ENCODE data around the gene PXMP4.
A peak's percentile ranks its signal among the peaks of the same experiment; 100 is the strongest.
"Not testable (repeated sequence)": the region's sequence is repeated elsewhere in the genome, so short reads cannot be mapped to it uniquely, and the experiment has no call there.

The PXMP4 gene

DNA sequence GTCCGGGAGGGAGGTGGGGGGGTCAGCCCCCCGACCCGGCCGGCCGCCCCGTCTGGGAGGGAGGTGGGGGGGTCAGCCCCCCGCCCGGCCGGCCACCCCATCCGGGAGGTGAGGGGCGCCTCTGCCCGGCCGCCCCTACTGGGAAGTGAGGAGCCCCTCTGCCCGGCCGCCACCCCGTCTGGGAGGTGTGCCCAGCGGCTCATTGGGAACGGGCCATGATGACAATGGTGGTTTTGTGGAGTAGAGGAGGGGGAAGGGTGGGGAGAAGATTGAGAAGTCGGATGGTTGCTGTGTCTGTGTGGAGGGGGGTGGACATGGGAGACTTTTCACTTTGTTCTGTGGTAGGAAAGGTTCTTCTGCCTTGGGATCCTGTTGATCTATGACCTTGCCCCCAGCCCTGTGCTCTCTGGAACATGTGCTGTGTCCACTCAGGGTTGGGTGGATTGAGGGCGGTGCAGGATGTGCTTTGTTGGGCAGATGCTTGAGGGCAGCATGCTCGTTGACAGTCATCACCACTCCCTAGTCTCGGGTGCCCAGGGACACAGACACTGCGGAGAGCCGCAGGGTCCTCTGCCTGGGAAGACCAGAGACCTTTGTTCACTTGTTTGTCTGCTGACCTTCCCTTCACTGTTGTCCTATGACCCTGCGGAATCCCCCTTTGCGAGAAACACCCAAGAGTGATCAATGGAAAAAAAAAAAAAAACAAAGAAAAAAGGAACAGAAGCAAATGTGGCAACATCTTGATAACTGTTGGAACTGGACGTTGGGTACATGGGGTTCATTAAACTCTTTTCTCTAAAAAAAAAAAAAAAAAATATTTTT lies 18.3 kb downstream of the PXMP4 start:
- DNase-seq, result no peak

DNA sequence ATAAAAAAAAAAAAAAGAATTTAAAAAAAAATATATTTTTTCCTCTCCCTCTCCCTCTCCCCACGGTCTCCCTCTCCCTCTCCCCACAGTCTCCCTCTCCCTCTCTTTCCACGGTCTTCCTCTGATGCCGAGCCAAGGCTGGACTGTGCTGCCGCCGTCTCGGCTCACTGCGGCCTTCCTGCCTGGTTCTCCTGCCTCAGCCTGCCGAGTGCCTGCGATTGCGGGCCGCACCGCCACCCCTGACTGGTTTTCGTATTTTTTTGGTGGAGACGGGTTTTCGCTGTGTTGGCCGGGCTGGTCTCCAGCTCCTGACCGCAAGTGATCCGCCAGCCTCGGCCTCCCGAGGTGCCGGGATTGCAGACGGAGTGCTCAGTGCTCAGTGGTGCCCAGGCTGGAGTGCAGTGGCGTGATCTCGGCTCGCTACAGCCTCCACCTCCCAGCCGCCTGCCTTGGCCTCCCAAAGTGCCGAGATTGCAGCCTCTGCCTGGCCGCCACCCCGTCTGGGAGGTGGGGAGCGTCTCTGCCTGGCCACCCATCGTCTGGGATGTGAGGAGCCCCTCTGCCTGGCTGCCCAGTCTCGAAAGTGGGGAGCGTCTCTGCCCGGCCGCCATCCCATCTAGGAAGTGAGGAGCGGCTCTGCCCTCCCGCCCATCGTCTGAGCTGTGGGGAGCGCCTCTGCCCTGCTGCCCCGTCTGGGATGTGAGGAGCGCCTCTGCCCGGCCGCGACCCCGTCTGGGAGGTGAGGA lies 19.2 kb downstream of the PXMP4 start:
- not testable (repeated sequence) for DNase-seq

DNA sequence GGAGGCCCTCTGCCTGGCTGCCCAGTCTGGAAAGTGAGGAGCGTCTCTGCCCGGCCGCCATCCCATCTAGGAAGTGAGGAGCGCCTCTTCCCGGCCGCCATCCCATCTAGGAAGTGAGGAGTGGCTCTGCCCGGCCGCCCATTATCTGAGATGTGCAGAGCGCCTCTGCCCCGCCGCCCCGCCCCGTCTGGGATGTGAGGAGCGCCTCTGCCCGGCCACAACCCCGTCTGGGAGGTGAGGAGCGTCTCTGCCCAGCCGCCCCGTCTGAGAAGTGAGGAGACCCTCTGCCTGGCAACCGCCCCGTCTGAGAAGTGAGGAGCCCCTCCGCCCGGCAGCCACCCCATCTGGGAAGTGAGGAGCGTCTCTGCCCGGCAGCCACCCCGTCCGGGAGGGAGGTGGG lies 21.1 kb downstream of the PXMP4 start:
- not testable (repeated sequence) for DNase-seq

DNA sequence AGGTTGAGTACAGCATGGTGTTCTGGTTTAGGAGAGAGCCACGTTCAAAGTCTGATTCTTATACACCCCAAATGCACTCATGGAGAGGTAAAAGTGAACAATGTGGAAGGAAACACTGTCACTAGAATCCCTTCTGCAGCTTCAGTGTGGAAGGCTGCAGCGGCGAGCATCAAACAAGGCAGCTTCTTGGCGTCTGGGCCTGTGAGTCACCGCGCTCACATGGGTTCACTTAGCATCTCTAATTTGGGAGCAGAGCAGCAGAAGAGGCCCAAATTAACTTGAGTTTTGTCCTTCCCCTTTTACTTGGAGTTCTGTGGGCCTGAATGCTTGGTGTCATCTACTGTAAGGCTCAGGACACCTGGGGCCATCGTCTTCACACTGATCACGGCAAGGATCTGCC lies 23.0 kb downstream of the PXMP4 start:
- DNase-seq, result no peak

DNA sequence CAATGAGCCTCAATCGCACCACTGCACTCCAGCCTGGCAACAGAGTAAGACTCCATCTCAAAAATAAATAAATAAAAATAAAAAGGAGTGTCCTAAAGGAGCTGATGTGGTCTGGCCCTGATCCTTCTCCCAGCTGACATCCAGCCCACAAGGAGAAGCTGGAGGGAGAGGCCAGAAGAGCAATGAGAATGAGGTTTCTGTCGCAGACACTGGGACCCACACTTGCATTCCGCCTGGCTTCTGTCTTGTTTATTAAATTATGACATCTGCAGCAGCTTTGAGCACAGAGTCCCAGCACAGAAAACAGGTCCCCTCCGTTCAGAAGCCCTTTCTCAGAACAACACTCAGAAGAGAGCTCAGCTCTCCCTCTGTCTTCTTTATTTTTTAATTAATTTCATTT lies 23.7 kb downstream of the PXMP4 start:
- DNase-seq, result no peak

DNA sequence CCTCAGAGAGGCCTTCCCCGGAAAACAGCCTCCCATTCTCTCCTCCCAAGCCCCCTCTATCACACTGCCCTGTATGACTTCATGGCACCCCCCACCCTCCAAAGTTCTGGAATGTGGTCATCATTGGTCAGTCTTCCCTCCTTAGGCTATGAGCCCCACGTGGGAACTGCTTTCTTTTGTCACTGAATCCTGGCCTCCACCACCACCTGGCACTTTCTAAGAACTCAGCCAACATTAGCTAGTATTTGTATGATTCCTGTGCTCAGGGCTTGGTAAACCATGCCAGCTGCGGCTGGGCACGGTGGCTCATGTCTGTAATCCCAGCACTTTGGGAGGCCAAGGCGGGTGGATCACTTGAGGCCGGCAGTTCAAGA lies 25.5 kb downstream of the PXMP4 start:
- no peak for DNase-seq

DNA sequence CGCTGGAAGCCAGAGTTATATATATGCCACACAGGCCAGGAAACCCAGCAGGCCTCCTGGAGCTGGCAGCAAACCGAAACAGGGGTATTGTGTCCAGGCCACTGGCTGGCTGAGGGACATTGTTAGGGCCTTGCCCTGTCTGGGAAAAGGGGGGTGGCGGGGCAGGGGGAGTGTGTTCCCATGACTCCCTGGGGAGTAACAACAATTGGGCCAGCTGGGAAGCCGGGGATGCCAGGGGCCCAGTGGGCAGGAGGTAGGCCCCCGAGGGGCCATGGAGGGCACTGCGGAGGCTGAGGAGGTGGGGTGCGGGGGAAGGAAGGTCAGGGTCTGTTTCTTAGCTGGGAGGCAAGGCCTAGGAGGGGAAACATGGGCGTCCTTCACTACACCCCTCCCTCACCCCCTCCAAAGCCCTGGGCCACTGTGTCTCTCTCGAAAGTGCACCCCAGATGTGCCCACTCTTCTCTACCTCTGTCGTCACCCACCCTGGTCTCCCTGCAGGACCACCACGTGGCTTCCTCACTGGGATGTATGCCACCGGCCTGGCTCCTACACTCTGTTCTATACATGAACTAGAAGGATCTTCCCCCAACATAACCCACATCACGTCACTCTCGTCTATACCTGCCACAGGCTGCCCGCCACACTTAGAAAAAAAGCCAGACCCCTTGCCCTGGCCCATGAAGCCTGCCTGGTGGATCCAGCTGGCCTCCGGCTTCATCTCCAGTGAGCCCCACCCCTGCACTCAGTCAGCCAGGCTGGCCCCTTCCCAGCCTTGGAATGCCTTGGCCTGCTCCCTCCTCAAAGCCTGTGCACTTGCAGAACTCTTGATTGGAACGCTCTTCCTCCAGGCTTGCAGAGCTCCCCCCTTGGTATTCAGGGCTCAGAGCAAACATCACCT lies 26.1 kb downstream of the PXMP4 start:
- DNase-seq, result no peak

DNA sequence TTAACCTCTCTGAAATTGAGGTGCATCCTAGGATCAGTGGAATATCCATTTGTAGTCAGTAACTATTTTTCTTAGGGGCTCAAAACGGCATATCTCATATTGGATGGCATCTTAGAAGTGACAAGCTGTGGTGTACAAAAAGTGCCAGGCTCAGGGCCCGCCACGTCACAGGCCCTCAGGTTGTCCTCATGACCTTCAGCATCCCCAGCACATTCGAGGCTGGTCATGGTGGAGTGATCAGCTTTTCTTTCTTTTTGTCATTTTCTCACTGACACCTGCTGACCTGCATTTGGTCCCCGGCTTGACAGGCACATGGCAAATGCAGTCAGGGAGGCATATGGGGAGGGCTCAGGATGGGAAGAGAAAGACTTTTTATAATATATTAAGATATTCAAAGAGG lies 26.8 kb downstream of the PXMP4 start:
- no peak for DNase-seq

DNA sequence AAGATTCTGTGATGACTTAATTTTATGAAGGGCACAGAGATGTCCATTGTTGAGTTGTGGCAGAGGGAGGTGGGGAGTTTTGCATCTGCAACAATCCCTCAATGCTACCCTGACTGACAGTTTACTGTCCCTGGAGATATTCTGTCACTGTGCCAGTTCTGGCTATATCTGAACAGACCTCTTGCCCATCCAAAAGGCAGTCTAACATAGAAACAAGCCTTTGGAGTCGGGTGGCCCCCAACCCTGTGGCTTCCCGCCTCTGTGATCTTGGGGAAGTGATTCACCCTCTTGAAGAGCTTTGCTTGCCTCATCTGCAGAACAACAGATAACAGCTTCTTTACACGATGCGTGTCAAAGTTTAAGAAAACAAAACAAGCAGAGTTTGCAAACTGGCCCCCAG lies 30.1 kb downstream of the PXMP4 start:
- DNase-seq, result peak; percentile 80

DNA sequence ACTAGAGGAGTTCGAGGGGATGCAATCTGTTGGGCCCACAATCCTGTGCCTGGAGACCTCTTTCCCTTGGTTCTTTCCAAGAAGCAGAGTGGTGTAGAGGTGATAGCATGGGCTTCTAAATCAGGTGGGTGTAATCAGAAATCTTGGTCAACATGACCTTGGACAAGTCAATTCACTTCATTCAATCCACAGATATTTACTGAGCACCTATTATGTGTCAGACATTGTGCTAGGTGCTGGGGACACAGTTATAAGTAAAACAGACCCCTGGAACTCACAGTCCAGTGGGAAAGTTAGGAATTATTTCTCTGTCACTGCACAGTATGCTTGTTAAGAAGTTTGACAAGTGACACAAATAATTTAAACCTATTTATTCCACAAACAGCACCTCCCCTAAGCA lies 30.6 kb downstream of the PXMP4 start:
- DNase-seq, result no peak

DNA sequence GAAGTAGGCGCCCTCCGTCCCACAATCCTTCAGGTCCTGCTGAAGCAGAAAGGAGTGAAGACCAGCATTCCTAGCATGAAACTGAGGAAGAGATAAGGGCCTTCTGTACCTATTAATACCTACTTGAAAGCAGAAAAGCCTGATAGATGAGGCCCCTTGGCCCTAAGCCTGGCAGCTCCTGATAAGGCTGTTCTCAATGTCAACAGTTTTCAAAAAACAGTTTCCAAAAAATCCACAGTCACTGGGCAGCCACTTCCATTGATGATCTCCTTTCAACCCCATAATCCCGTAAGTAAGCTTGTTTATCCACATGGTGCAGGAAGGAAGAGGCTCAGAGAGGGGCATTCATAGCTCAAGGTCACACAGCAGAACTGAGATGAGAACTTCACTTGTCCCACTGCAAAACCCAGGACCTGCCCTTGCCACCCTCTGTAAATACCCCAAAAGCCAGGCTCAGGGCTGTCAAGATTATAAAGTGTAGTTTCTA lies 31.1 kb downstream of the PXMP4 start:
- no peak for DNase-seq

DNA sequence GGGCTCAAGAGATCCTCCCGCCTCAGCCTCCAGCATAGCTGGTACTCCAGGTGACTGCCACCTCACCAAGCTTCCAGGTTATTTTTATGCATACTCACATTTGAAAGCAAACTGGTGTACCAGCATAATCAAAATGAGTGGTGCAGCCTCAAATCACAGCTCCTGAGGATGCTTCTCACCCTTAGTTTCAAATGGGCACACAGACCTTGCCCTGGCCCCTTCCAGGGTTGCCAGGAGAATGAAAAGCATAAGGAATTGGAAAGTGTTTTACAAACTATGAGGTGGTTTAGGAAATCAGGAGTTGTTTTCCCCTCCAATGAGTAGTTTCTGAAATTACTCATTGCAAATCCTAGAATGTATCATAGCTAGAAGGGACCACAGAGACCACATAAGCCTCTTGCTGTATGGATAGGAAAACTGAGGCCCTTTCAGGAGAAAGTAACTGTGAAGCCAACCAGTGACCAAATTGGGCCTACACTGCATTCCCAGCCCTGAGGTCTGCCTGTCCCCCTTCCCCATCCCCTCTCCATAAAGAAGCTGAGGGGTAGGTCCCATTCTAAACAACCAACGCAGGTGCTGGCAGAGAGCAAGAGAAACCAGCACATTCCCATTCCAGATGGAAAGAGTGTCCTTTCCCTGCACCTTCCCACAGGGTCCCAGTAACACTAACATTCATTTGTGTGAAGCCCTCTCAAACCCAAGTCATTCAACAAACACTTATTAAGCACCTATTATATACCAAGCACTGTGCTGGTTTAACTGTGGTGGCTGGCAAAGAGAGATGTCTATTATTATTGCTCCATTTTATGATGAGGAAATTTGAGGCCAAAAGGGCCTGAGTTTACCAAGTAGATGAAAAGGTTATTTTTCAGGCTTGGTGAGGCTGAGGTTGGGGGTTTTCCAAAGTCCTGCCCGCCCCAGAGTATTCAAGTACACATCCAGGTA lies 31.8 kb downstream of the PXMP4 start:
- DNase-seq, result no peak

DNA sequence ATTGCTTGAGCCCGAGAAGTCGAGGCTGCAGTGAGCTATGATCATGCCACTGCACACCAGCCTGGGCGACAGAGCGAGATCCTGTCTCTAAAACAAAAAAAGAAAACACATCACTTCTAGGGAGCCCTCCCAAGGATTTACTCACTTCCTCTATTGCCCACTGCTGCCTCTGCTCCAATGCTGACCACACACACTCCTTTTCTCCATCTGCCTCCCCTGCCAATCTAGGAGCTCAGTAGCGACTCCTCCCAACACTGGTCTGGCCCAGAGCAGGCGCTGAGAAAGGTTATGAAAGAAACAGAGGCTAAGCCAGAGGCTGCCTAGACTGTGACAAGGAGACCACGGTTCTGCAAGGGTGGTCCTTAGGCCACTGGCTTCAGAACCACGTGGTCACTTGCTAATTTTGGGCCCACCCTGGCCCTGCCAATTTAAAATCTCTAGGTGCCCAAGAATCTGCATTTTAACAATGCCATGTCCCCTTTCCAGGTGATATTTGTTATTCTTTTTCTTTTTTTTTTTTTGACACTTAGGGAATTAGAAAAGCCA lies 32.7 kb downstream of the PXMP4 start:
- DNase-seq, result no peak

DNA sequence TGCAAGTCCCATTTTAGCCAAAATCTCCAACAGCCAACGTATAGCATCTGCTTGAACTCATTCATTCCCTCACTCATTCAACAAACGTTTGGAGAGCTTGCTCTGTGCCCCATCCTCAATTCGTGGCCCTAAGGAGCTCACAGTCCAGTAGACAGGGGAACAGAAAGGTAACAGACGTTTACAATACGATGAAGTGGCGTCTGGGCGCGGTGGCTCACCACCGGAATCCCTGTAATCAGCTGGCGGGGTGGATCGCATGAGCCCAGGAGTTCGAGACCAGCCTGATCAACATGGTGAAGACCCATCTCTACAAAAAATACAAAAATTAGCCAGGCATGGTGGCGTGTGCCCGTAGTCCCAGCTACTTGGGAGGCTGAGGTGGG lies 33.1 kb downstream of the PXMP4 start:
- DNase-seq, result no peak

DNA sequence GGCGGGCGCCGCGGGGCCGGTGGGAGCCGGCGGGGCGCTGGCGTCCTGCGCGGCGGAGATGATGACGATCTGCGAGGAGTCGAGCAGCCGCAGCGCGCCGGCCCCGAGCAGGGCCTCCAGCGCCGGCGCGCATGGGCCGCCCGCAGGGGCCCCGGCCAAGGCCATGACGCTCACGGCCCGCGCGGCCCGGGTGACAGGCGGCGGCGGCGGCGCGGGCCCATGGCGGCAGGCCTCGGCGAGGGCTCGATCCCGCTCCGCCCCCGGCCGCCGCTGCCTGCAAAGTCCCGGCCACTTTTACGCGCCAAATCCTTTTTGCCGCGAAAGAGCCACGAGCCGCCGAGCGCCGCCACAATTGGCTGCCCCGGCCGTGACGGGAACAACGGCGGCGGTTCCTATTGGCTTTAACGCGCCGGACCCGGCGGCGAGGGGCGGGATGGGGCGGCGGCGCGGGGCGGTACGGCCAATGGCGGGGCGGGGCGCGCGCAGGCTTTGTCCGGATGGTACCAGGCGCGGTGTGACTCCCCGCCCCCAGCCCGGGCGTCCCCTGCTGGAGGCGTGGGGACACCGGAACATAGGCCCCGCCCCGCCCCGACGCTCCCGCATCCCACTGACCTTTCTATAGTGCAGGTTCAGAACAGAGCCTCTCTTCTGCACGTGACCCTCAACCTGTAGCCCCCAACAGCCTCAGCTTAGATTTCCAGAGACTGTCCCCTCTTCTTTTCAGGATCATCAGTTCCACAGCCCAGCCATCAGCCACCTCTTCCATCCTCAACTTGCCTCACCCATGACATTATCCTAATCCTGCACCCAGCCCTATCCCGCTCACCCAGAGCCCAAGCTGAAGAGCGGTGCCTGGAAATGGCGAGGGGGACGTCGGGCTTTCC lies 33.8 kb downstream of the PXMP4 start, which contains the start of gene E2F1:
Gene E2F1 (minus strand): TSS at position 286 of the 884 bp plus-strand sequence. CDS start 121 bp downstream, at position 165.
- DNase-seq, result peak; percentile 97

DNA sequence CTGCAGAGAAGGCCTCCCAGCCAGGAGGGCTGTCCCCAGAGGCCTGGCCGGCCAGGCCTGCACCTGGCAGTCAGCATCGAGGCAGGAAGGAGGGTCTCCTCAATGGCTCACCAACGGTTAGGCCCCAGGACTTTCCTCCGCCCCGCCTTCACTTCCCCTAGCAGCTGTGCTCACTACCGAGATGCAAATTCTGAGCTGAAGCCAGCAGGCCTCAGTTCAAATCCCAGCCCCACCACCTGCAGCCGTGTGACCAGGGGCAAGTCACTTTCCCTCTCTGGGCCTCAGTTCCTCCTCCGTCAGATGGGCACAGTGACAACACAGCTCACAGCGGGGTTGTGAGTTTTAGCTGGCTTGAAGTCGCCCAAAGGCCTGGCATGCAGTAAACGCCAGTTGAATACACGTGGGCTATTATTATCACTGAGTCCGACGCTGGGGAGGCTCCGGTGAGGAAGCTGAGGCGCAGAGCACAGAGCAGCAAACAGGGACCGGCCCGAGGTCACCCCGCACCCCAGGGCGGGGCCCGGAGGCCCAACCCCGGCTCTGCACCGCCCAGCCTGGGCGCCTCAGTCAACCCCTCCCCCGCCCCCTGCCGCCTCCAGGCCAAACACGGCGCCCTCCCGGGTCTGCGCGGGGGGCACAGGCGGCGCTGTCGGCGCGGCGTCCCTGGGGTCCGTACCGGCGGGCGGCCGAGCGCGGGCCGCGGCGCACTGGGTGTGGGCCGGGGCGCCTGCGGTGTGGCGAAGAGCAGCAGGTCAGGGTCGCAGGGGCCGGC lies 34.6 kb downstream of the PXMP4 start:
- peak; percentile 60 for DNase-seq

DNA sequence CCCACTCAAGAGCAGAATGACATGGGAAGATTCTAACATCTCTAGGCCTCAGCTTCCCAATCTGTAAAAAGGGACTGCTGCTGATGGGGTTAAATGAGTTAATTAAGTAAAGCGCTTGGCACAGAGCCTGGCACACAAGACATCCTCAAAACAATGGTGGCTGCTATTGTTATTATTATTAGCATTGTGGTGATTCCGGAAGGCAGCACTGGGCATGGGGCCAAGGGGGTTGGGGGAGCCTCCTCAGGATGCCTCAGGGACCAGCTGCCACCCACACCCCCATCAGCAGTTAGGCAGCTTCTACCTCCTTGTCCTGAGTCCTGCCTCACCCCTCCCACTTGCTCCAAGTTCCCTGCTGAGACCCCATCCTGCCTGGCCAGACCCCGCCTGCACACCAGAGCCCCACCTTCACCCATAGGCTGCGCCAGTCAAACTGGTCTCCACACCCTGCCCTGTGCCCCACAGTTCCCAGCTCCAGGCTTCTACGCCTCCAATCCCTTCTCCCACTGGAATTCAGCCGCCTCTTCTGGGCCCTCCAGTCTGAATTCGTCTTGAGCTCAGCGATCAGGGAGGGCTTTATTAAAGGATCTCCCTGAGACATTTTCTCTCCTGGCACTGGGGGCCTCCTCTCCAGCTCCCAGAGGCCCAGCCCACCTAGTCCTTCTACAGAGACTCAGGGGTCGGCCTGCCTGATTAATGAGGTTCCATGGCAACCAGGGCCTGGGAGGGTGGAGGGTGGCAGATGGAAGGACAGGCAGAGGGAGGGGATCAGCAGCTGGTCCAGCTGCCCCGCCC lies 35.4 kb downstream of the PXMP4 start:
- DNase-seq, result no peak

DNA sequence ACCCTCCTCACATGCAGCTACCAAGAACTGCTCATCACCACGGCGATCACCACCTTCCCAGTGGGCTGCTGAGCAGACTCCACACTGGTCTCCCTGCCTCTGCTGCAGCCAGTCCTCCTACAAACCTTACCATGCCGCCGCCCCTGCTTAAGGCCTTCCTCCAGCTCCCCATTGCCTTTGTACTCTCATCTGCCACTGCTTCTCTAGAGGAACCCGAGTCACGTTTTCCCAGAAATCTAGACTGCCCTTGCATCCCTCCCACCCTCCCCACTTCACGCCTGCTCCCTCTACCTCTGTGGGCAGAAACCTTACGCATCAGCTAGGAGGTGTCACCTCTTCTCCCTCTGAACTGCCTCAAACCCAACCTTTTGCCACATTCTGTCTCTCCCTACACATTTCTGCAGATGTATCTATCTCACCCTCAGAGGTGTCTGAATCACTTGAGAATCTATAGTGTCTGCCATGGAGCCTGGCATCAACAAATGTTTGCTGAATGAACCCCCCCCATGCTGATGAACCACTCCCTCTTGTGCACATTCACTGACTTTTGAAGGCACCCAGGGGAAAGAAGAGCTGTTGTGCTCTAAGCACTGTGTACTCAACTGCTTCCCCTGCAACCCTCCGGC lies 38.3 kb downstream of the PXMP4 start:
- DNase-seq, result no peak
